Naive B cell (primary cell): ENCODE measurements around the gene FBXW9. TPM values are rescaled to one million over a fixed set of nuclear protein-coding genes. Genes with fewer than 3 reads are reported as not detected.
A peak's percentile ranks its signal among the peaks of the same experiment; 100 is the strongest.

ENCODE experiments used
- ATAC-seq, 2 donors: fragments of 150-1000 bp; cut with Tn5 transposase; 2 replicates each; pipeline ENCODE4 v1.10.0; 2021; ENCODE audit warnings: low read depth in 2 of 2, mild to moderate bottlenecking in 2 of 2, moderate library complexity in 2 of 2
- DNase-seq: peaks from one replicate; pipeline ENCODE4 v3.0.0; 2022
- H3K27ac Mint-ChIP-seq, 6 donors: one replicate each; pipeline ENCODE4 v1.8.0; 2020 to 2022; ENCODE audit warnings: mild to moderate bottlenecking in 6 of 6, mixed read lengths in 6 of 6, moderate library complexity in 5 of 6, inconsistent platforms in 2 of 6
- H3K27me3 Mint-ChIP-seq, 3 donors: one replicate each; pipeline ENCODE4 v1.8.0; 2021 to 2022; ENCODE audit warnings: mixed read lengths in 3 of 3, mild to moderate bottlenecking in 1 of 3
- H3K36me3 Mint-ChIP-seq, 2 donors: one replicate each; pipeline ENCODE4 v1.8.0; 2020 to 2022; ENCODE audit warnings: mixed read lengths in 2 of 2, inconsistent platforms in 1 of 2, mild to moderate bottlenecking in 1 of 2
- H3K4me1 Mint-ChIP-seq, 3 donors: one replicate each; pipeline ENCODE4 v1.8.0; 2020 to 2022; ENCODE audit warnings: mixed read lengths in 3 of 3, inconsistent platforms in 1 of 3, mild to moderate bottlenecking in 1 of 3, moderate library complexity in 1 of 3
- H3K4me3 Mint-ChIP-seq, 8 donors: one replicate each; pipeline ENCODE4 v1.8.0; 2020 to 2022; ENCODE audit warnings: mild to moderate bottlenecking in 8 of 8, mixed read lengths in 8 of 8, moderate library complexity in 8 of 8, inconsistent platforms in 2 of 8
- H3K9me3 Mint-ChIP-seq, 7 donors: one replicate each; pipeline ENCODE4 v1.8.0; 2020 to 2022; ENCODE audit warnings: mixed read lengths in 7 of 7, mild to moderate bottlenecking in 5 of 7, inconsistent platforms in 2 of 7, moderate library complexity in 1 of 7
- polyA plus RNA-seq, 6 donors: library from polyadenylated mRNA; unstranded; fragments of 300-500 nt; fragmentation: Illumina TruSeq; gene quantifications; one replicate each; pipeline ENCODE4 v1.2.3, GENCODE V29; 2021; ENCODE audit warnings: low read depth in 6 of 6

The FBXW9 gene
- polyA plus RNA-seq, 6 donors from 2014 or later, result 2.0 to 5.8 (median 4.9) TPM

DNA sequence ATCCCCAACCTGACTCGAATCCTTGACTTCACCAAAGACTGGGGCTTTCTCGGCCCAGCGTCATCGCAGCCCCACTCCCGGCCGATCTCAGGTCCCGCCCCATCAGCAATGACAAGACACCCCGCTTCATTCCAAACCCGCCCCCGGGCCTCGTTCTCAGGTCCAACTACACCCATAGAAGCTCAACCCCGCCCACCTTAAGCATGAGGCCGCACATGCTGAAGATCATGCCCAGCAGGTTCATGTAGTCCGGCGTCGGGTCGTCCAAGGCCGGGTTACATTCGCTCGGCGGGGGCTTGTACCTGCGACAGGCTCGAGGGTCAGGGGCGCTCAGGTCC is 27.5 kb downstream of the FBXW9 start:
- Mint-ChIP-seq H3K27ac (peak overlapping the region; percentile 99 to 100 (median 100)), H3K4me3 (peak overlapping the region; percentile 91 to 99 (median 98)), H3K4me1 (peaks cover 44 to 70% (median 65%) of the 10 kb centered on the region in 3 donors), H3K36me3 (peaks cover 0 to 2% of the 10 kb centered on the region in 2 donors), H3K9me3 (no peaks in the 10 kb centered on the region), H3K27me3 (no peaks in the 10 kb centered on the region)
- ATAC-seq (peak; percentile 13 to 15), DNase-seq (peak; percentile 56)

DNA sequence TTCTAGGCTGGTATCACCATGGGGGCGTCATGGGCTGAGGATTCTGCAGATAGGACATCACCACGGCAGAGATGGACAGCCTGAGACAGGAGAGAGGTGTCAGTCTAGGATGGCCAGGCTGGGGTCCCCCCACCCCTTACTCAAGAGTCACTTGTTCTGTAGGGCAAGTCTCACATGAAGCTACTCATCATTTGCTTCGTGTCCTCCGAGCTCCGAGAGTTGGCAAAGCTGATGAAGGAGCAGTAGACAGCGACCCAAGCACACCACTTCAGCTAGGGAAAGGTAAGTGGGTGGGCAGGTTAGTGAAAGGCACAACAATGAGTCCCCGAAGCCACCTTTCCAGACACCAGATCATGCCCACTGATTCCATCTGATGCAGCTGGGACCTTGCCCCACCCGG is 28.1 kb downstream of the FBXW9 start:
- no peak for ATAC-seq
- H3K9me3 Mint-ChIP-seq, result no peaks in the 10 kb centered on the region
- no peaks in the 10 kb centered on the region for H3K27me3 Mint-ChIP-seq
- peak overlapping the region; percentile 99 to 100 (median 100) for H3K27ac Mint-ChIP-seq
- DNase-seq, result no peak
- peak overlapping the region; percentile 91 to 99 (median 98) for H3K4me3 Mint-ChIP-seq
- H3K4me1 Mint-ChIP-seq, result peaks cover 42 to 72% (median 61%) of the 10 kb centered on the region in 3 donors
- H3K36me3 Mint-ChIP-seq, result no peaks in the 10 kb centered on the region

DNA sequence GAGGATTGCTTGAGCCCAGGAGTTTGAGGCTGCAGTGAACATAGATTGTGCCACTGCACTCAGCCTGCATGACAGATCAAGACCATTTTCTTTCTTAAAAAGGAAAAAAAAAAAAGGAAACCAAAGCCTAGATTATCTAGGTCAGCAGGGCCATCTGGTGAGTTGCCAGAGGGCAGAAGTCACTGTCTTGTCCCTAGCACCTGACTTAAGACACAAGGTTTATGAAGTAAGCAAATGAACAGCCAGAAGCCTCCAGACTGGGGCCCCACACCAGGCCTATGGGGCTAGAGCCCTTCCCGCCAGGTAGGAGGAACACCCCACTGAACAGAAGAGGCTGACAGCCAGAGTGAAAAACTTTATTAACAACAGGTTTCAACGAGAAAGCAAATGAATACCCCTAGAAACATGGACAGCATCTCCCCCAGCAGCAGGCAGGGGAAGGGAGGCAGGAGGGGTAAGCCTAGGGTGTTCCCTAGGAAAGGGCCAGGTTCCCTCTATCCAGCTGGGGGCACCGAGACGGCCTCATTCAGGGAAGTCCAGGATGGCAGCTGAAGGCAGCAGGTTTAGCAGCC is 28.6 kb downstream of the FBXW9 start:
- Mint-ChIP-seq H3K27ac (peak overlapping the region in 5 of 6 donors; percentile 99 to 100 (median 100)), H3K4me3 (peak overlapping the region; percentile 91 to 100 (median 98)), H3K36me3 (no peaks in the 10 kb centered on the region), H3K27me3 (no peaks in the 10 kb centered on the region), H3K9me3 (no peaks in the 10 kb centered on the region), H3K4me1 (peaks cover 42 to 75% (median 61%) of the 10 kb centered on the region in 3 donors)
- DNase-seq (no peak), ATAC-seq (no peak)

- peaks cover 36 to 67% (median 53%) of the 10 kb centered on the region in 3 donors for H3K4me1 Mint-ChIP-seq
- H3K27me3 Mint-ChIP-seq, result no peaks in the 10 kb centered on the region
- H3K4me3 Mint-ChIP-seq, result peak within 1 kb of the TSS; percentile 91 to 100 (median 99)
- H3K36me3 Mint-ChIP-seq, result no peaks in the 10 kb centered on the region
- no peaks in the 10 kb centered on the region for H3K9me3 Mint-ChIP-seq
- peak; percentile 61 to 63 for ATAC-seq
- peak; percentile 85 for DNase-seq
- H3K27ac Mint-ChIP-seq, result peak within 1 kb of the TSS; percentile 100
Observed at GRCh38 chr19:12666265-12667048, 30.0 kb downstream of the FBXW9 start, which contains the start of the genes MAN2B1 and WDR83. Gene MAN2B1, minus strand, starts transcription at chr19:12666742. Its CDS starts 41 bp downstream, at chr19:12666701. Gene WDR83, plus strand, starts transcription at chr19:12666807. Its CDS starts 2,984 bp downstream, at chr19:12669791.

- Mint-ChIP-seq H3K4me1 (peaks cover 36 to 68% (median 53%) of the 10 kb centered on the region in 3 donors), H3K9me3 (no peaks in the 10 kb centered on the region), H3K4me3 (peak overlapping the region; percentile 91 to 100 (median 99)), H3K36me3 (no peaks in the 10 kb centered on the region), H3K27me3 (no peaks in the 10 kb centered on the region), H3K27ac (peak overlapping the region; percentile 100)
- peak; percentile 66 for DNase-seq
- peak; percentile 35 to 44 for ATAC-seq
Observed at GRCh38 chr19:12665671-12666264, 30.7 kb downstream of the FBXW9 start.

DNA sequence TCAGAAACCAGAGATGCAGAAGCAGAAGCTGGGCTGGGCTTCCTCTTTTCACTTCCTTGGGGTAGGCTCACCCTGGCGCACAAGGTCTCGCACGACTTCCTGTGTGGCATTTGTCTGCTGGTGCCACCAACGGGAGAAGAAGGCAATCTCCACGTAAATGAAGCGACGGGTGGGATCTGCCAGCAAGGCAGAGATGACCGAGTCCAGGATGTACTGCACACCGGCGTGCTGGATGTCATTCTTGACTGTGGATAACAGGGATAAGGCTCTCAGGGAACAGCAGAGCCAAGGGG is 31.2 kb downstream of the FBXW9 start:
- Mint-ChIP-seq H3K4me1 (peaks cover 39 to 62% (median 50%) of the 10 kb centered on the region in 3 donors), H3K9me3 (no peaks in the 10 kb centered on the region), H3K27ac (peak overlapping the region; percentile 100), H3K36me3 (peaks cover 0 to 2% of the 10 kb centered on the region in 2 donors), H3K27me3 (no peaks in the 10 kb centered on the region), H3K4me3 (peak overlapping the region; percentile 91 to 100 (median 99))
- ATAC-seq (peak; percentile 73 to 80), DNase-seq (peak; percentile 89)

- Mint-ChIP-seq H3K9me3 (no peaks in the 10 kb centered on the region), H3K4me3 (peak overlapping the region; percentile 91 to 100 (median 99)), H3K36me3 (peaks cover 0 to 8% of the 10 kb centered on the region in 2 donors), H3K4me1 (peaks cover 42 to 60% (median 50%) of the 10 kb centered on the region in 3 donors), H3K27me3 (no peaks in the 10 kb centered on the region), H3K27ac (peak overlapping the region; percentile 100)
- ATAC-seq (no peak), DNase-seq (no peak)
Observed at GRCh38 chr19:12664406-12665280, 31.8 kb downstream of the FBXW9 start.

GRCh38 chr19:12660980-12661379 is 35.5 kb downstream of the FBXW9 start:
- H3K4me3 Mint-ChIP-seq, result no peak overlapping the region
- peaks cover 0 to 14% of the 10 kb centered on the region in 2 donors for H3K36me3 Mint-ChIP-seq
- no peaks in the 10 kb centered on the region for H3K27me3 Mint-ChIP-seq
- DNase-seq, result no peak
- H3K9me3 Mint-ChIP-seq, result no peaks in the 10 kb centered on the region
- no peak for ATAC-seq
- H3K4me1 Mint-ChIP-seq, result peaks cover 22 to 34% (median 29%) of the 10 kb centered on the region in 3 donors
- H3K27ac Mint-ChIP-seq, result peak overlapping the region in 1 of 6 donors; percentile 41

GRCh38 chr19:12657966-12658365 is 38.5 kb downstream of the FBXW9 start:
- no peak overlapping the region for H3K4me3 Mint-ChIP-seq
- H3K36me3 Mint-ChIP-seq, result peaks cover 4 to 25% of the 10 kb centered on the region in 2 donors
- no peaks in the 10 kb centered on the region for H3K27me3 Mint-ChIP-seq
- DNase-seq, result no peak
- no peak for ATAC-seq
- H3K9me3 Mint-ChIP-seq, result no peaks in the 10 kb centered on the region
- H3K27ac Mint-ChIP-seq, result peak overlapping the region in 1 of 6 donors; percentile 90
- peaks cover 6 to 25% (median 11%) of the 10 kb centered on the region in 3 donors for H3K4me1 Mint-ChIP-seq

DNA sequence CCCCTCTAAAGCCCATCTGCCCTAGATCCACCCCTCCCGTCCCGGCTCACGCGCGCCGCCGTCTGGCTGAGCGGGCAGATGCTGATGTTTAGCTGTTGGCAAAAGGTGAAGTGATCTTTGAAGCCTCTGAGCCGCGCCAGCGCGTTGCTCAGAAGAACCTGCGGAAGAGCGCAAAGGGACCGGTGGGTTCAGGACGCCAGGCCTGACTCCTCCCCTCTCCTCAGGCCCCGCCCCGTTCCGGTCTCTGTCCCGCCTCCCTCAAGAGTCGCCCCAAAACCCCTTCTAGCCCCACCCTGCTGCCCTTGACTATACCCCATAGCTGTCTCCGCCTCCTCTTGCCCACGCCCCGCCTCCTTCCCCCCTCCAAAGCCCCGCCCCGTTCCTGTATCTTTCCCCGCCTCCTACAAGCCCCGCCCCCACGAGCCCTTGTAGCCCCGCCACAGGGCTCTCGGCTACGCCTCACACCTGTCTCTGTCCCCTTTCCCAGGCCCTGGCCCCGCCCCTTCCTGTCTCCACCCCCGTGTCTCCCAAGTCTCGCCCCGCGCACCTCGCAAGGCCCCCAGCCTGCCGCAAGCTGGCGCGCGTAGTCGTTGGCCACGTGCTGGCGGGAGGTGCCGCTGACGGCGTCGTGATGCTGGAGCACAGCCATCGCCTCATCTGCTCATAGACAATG is 39.4 kb downstream of the FBXW9 start:
- Mint-ChIP-seq H3K4me1 (peaks cover 6 to 25% (median 11%) of the 10 kb centered on the region in 3 donors), H3K27me3 (no peaks in the 10 kb centered on the region), H3K36me3 (peaks cover 4 to 25% of the 10 kb centered on the region in 2 donors), H3K4me3 (peak overlapping the region in 2 of 8 donors; percentile 23 to 69), H3K27ac (peak overlapping the region in 1 of 6 donors; percentile 82), H3K9me3 (no peaks in the 10 kb centered on the region)
- no peak for ATAC-seq
- no peak for DNase-seq

- H3K27ac Mint-ChIP-seq, result peak overlapping the region in 2 of 6 donors; percentile 2 to 67
- ATAC-seq, result no peak
- H3K36me3 Mint-ChIP-seq, result peaks cover 4 to 25% of the 10 kb centered on the region in 2 donors
Observed at GRCh38 chr19:12655546-12655945, 40.9 kb downstream of the FBXW9 start.

DNA sequence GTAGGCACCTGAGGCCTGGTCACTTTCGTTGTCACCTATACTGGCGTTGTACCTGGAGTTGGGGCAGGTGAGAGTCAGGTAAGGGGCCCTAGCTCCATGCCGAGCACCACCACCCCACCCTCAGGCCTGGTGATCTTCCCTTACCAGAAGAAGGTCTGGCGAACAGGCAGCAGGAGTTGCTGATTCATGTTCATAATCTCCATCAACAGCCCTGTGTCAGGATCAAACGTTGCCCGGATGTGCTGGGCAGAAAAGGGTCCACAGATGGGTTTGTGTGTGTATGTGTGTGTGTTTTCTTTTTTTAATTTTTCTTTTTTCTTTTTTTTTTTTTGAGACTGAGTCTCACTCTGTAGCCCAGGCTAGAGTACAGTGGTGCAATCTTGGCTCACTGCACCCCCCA is 44.2 kb downstream of the FBXW9 start:
- DNase-seq (no peak), ATAC-seq (no peak)
- Mint-ChIP-seq H3K9me3 (no peaks in the 10 kb centered on the region), H3K4me1 (peaks cover 8 to 20% (median 16%) of the 10 kb centered on the region in 3 donors), H3K27me3 (no peaks in the 10 kb centered on the region), H3K4me3 (no peak overlapping the region), H3K27ac (no peak overlapping the region), H3K36me3 (peaks cover 4 to 14% of the 10 kb centered on the region in 2 donors)

More at GRCh38 chr19:12655546-12655945, 40.9 kb downstream of the FBXW9 start:
- peaks cover 3 to 25% (median 11%) of the 10 kb centered on the region in 3 donors for H3K4me1 Mint-ChIP-seq
- H3K4me3 Mint-ChIP-seq, result peak overlapping the region in 1 of 8 donors; percentile 33
- DNase-seq, result no peak
- no peaks in the 10 kb centered on the region for H3K27me3 Mint-ChIP-seq
- H3K9me3 Mint-ChIP-seq, result no peaks in the 10 kb centered on the region
